ENCODE data around the gene CLBA1. TPM values are rescaled to one million over a fixed set of nuclear protein-coding genes. Genes with fewer than 3 reads are reported as not detected.

The CLBA1 gene
- polyA plus RNA-seq, 2 of the 4 experiments (the other 2 are of a cell fraction) = 11.5 to 12.0 TPM

DNA sequence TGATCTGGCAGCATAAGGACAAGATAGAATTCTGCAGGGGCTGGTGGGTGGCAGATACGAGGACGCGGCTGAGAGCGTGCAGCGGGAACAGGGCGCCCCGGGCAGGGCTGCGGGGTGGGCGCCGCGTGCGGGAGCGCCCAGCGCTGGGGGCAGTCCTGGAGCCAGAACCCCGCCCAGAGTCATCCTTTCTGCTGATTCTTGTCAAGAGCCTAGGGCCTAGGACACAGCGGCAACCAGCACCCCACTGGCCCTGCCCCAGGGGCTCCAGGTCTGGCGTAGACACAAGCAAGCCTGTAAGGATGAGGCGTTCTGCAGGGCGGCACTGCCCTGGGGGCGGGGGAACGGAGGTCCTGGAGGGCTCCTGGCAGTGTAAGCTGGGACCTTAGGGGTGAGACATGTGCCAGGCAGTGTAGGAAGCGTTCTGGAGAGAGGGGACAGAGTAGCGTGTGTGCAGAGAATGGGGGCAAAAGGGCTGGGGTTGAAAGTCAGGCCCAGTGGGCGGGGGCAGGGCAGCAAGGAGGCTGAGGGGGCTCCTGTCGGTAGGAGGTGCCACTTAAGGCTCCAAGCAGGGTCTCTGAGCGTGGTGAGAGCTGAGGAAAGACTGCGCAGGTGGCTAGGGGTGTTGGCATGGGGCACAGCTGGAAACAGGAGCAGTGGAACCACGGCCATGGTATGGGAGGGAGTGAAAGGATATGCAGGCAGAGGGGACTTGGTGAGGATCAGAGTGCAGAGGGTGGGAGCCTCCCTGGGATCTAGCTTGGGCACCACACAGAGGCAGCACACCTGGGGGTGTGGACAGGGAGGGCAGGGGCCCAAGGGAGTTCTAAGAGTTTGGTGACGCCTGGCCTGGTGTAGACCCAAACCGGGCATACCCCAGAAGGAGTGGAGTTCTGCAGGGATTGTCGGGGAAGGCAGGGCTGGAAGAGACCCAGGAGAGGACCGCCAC, 6.6 kb upstream of the CLBA1 start:
- DNase-seq (ENCODE audit: low read depth in 1 of 2, low spot score in 1 of 2) (no peak), ATAC-seq (no peak), FAIRE-seq (no peak)
- Histone ChIP-seq H3K9me3 (no peaks in the 10 kb centered on the region), H3K4me3 (peak overlapping the region; percentile 30; the same call in 2 of the 3 replicates), H3K4me2 (peak overlapping the region; percentile 97), H3K27ac (peak overlapping the region; percentile 71 to 97; a peak in 5 of 6 replicates), H3K4me1 (peaks cover 61% of the 10 kb centered on the region)
- TF ChIP-seq, protein P1, sequence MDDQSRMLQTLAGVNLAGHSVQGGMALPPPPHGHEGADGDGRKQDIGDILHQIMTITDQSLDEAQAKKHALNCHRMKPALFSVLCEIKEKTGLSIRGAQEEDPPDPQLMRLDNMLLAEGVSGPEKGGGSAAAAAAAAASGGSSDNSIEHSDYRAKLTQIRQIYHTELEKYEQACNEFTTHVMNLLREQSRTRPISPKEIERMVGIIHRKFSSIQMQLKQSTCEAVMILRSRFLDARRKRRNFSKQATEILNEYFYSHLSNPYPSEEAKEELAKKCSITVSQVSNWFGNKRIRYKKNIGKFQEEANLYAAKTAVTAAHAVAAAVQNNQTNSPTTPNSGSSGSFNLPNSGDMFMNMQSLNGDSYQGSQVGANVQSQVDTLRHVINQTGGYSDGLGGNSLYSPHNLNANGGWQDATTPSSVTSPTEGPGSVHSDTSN (IDR thresholded peaks at IDR 0.05) = no peak
- TF ChIP-seq BHLHE40 (IDR thresholded peaks at IDR 0.05; ENCODE audit: low read depth, low read length) = no peak
- no peak for TF ChIP-seq GATA3 (IDR thresholded peaks at IDR 0.05; ENCODE audit: borderline replicate concordance)
- TF ChIP-seq KDM1A (IDR thresholded peaks at IDR 0.05; ENCODE audit: low read depth) = no peak
- TF ChIP-seq RNF2 (IDR thresholded peaks at IDR 0.05; ENCODE audit: borderline replicate concordance, low read depth) = no peak
- TF ChIP-seq RAD21 (conservative IDR thresholded peaks at IDR 0.05 in 1 of 2, IDR thresholded peaks at IDR 0.05 in 1 of 2) = no peak
- TF ChIP-seq POLR2A (IDR thresholded peaks at IDR 0.05; ENCODE audit: low read length) = no peak
- WGBS (ENCODE audit: missing lambda C conversion rate) = 73% methylated on average over 16 of the region's 32 CpGs
- ChIA-PET POLR2A (interaction anchor here (0.9 to 1.0 kb wide), 2 partner anchors 42 kb away, joined by 3 to 6 read pairs; partner anchors contain the start of gene CDCA4), CTCF (interaction anchor here (1.0 to 2.5 kb wide), 3 partner anchors 33 to 111 kb away, joined by 3 to 16 read pairs (median 6); no protein-coding TSS in a partner anchor)

DNA sequence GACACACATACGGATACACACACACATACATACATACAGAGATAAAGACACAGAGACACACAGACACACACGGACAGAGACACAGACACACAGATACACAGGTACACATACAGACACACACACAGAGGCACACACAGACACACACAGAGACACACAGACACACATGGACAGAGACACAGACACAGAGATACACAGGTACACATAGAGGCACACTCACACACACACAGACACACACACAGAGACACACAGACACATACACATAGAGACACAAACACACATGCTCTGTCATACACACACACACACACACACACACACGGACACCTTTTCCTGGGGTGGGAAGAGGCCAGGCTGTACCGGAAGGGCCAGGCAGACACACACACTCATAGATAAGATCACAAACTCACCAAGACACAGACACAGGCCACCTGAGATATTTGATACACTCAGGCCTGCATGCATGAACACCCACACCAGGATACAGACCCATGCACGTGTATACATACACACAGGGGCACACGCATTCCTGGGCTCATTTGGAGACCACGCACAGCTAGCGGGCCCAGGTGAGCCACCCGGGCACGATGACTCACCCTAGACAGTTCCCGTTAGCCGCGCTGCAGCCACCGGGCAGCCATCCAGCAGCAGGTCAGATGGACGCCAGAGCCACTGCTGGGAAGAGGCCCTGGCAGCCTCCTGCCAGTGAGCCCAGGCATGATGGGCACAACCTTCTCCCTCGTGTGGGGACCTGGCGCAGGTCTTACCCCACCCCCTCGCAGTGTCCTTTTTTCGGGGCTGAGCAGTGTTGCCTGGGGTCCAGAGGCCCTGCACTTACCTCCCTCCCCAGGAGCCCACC, 5.6 kb upstream of the CLBA1 start:
- ATAC-seq = peak; percentile 4 to 13; a peak in 3 of 6 replicates
- H3K4me2 ChIP-seq = peak overlapping the region; percentile 68
- WGBS (ENCODE audit: missing lambda C conversion rate) = 20% methylated on average over 18 of the region's 19 CpGs
- CTCF ChIA-PET = interaction anchor here (1.7 to 2.5 kb wide), 3 partner anchors 13 to 66 kb away, joined by 3 to 16 read pairs (median 6); no protein-coding TSS in a partner anchor
- DNase-seq (ENCODE audit: low read depth in 1 of 2, low spot score in 1 of 2) = peak in 1 of 2 experiments; percentile 67
- no peak overlapping the region for H3K4me3 ChIP-seq
- peak overlapping the region; percentile 71 to 97 for H3K27ac ChIP-seq
- no peaks in the 10 kb centered on the region for H3K9me3 ChIP-seq
- TF ChIP-seq, protein P2, sequence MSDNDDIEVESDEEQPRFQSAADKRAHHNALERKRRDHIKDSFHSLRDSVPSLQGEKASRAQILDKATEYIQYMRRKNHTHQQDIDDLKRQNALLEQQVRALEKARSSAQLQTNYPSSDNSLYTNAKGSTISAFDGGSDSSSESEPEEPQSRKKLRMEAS (IDR thresholded peaks at IDR 0.05) = peak; percentile 62
- peak; percentile 43; the same call in 1 of the 2 replicates for TF ChIP-seq FOSL2 (IDR thresholded peaks at IDR 0.05)
- peak; percentile 90 for TF ChIP-seq FOSL2 (CRISPR knock-in tag; IDR thresholded peaks at IDR 0.05)
- no peak for TF ChIP-seq MYC (IDR thresholded peaks at IDR 0.05; ENCODE audit: borderline replicate concordance, low read length)
- TF ChIP-seq POLR2AphosphoS2 (conservative IDR thresholded peaks at IDR 0.05; ENCODE audit: low read length) = no peak
- no peak for TF ChIP-seq SMC3 (IDR thresholded peaks at IDR 0.05)
- TF ChIP-seq JUNB (IDR thresholded peaks at IDR 0.05) = 0 out of 2 replicates have a peak, but pooled peaks have one; percentile 17
- no peak for TF ChIP-seq RCOR1 (IDR thresholded peaks at IDR 0.05; ENCODE audit: low read depth, low read length)
- no peak for TF ChIP-seq ZSCAN20 (CRISPR knock-in tag; IDR thresholded peaks at IDR 0.05)
- TF ChIP-seq TP53 (CRISPR knock-in tag; IDR thresholded peaks at IDR 0.05) = no peak
- no peak for TF ChIP-seq FOSB (CRISPR knock-in tag; IDR thresholded peaks at IDR 0.05)
- no peak for TF ChIP-seq CEBPB (IDR thresholded peaks at IDR 0.05)
- TF ChIP-seq EHMT2 (IDR thresholded peaks at IDR 0.05; ENCODE audit: low read depth) = no peak
- TF ChIP-seq, protein P3, sequence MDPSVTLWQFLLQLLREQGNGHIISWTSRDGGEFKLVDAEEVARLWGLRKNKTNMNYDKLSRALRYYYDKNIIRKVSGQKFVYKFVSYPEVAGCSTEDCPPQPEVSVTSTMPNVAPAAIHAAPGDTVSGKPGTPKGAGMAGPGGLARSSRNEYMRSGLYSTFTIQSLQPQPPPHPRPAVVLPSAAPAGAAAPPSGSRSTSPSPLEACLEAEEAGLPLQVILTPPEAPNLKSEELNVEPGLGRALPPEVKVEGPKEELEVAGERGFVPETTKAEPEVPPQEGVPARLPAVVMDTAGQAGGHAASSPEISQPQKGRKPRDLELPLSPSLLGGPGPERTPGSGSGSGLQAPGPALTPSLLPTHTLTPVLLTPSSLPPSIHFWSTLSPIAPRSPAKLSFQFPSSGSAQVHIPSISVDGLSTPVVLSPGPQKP (IDR thresholded peaks at IDR 0.05; ENCODE audit: low read depth, low read length) = no peak
- no peak for TF ChIP-seq HOXA7 (CRISPR knock-in tag; IDR thresholded peaks at IDR 0.05)
- no peak for TF ChIP-seq RFX5 (IDR thresholded peaks at IDR 0.05)
- no peak; a peak in 1 of 5 replicates for TF ChIP-seq JUN (IDR thresholded peaks at IDR 0.05)
- no peak for TF ChIP-seq HEYL (CRISPR knock-in tag; IDR thresholded peaks at IDR 0.05)
- no peak for TF ChIP-seq ESRRA (IDR thresholded peaks at IDR 0.05; ENCODE audit: borderline replicate concordance, low read length)
- no peak for TF ChIP-seq CHD2 (IDR thresholded peaks at IDR 0.05; ENCODE audit: low read length, partially characterized antibody)
- TF ChIP-seq, protein P4, sequence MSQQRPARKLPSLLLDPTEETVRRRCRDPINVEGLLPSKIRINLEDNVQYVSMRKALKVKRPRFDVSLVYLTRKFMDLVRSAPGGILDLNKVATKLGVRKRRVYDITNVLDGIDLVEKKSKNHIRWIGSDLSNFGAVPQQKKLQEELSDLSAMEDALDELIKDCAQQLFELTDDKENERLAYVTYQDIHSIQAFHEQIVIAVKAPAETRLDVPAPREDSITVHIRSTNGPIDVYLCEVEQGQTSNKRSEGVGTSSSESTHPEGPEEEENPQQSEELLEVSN (IDR thresholded peaks at IDR 0.05; ENCODE audit: borderline replicate concordance, low read depth) = no peak
- POLR2A ChIA-PET = interaction anchor here (0.9 to 2.2 kb wide), 3 partner anchors 10 to 41 kb away, joined by 3 to 8 read pairs (median 4); partner anchors contain the start of gene CDCA4
- H3K4me1 ChIP-seq = peaks cover 51% of the 10 kb centered on the region
- FAIRE-seq = no peak
